ENCODE data around the gene SMARCA4.
A peak's percentile ranks its signal among the peaks of the same experiment; 100 is the strongest.
"Not testable (repeated sequence)": the region's sequence is repeated elsewhere in the genome, so short reads cannot be mapped to it uniquely, and the experiment has no call there.

The SMARCA4 gene

GRCh38 chr19:11089254-11090013, 128.6 kb downstream of the SMARCA4 start, which contains the start of gene LDLR:
TSS of gene LDLR (plus strand) at chr19:11089463. CDS start at chr19:11089549, 86 bp downstream.
- no peak for TF ChIP-seq CTCF (IDR thresholded peaks at IDR 0.05; ENCODE audit: control insufficient read depth, insufficient read depth, low read depth, low read length, missing control alignments)

GRCh38 chr19:11090014-11090263, 129.1 kb downstream of the SMARCA4 start:
- H3K4me3 ChIP-seq (ENCODE audit: control insufficient read depth, low read depth, low read length): peak overlapping the region; percentile 64
- not testable (repeated sequence) for DNase-seq (ENCODE audit: low read depth)

More at GRCh38 chr19:11089254-11090013, 128.6 kb downstream of the SMARCA4 start, which contains the start of gene LDLR:
- peak; percentile 59 for DNase-seq (ENCODE audit: low read depth)
- peak within 1 kb of the TSS; percentile 64 for H3K4me3 ChIP-seq (ENCODE audit: control insufficient read depth, low read depth, low read length)

- TF ChIP-seq CTCF (IDR thresholded peaks at IDR 0.05; ENCODE audit: control insufficient read depth, insufficient read depth, low read depth, low read length, missing control alignments): no peak
- DNase-seq (ENCODE audit: low read depth): peak; percentile 69
- H3K4me3 ChIP-seq (ENCODE audit: control insufficient read depth, low read depth, low read length): peak overlapping the region; percentile 64
Measured at GRCh38 chr19:11090264-11090996, 129.6 kb downstream of the SMARCA4 start.

GRCh38 chr19:11090997-11091702, 130.3 kb downstream of the SMARCA4 start:
- no peak for DNase-seq (ENCODE audit: low read depth)
- peak overlapping the region; percentile 64 for H3K4me3 ChIP-seq (ENCODE audit: control insufficient read depth, low read depth, low read length)
- no peak for TF ChIP-seq CTCF (IDR thresholded peaks at IDR 0.05; ENCODE audit: control insufficient read depth, insufficient read depth, low read depth, low read length, missing control alignments)

- peak; percentile 76 for DNase-seq (ENCODE audit: low read depth)
- TF ChIP-seq CTCF (IDR thresholded peaks at IDR 0.05; ENCODE audit: control insufficient read depth, insufficient read depth, low read depth, low read length, missing control alignments): no peak
- peak overlapping the region; percentile 64; the same call in 1 of the 2 replicates for H3K4me3 ChIP-seq (ENCODE audit: control insufficient read depth, low read depth, low read length)
Measured at GRCh38 chr19:11091703-11092153, 130.9 kb downstream of the SMARCA4 start.

GRCh38 chr19:11092181-11092538, 131.3 kb downstream of the SMARCA4 start:
- no peak for DNase-seq (ENCODE audit: low read depth)
- H3K4me3 ChIP-seq (ENCODE audit: control insufficient read depth, low read depth, low read length): no peak overlapping the region
- no peak for TF ChIP-seq CTCF (IDR thresholded peaks at IDR 0.05; ENCODE audit: control insufficient read depth, insufficient read depth, low read depth, low read length, missing control alignments)
